Activated CD8-positive, alpha-beta memory T cell treated with anti-CD3 and anti-CD28 coated beads for 36 hours (primary cell): ENCODE measurements around the gene IQGAP1. TPM values are rescaled to one million over a fixed set of nuclear protein-coding genes. Genes with fewer than 3 reads are reported as not detected.

Experiments
- CTCF ChIA-PET: fragments of 350-600 bp; sonication (Branson Sonifier 250); formaldehyde crosslinking; loops from one replicate; lab custom pipeline; 2021; ENCODE audit warnings: antibody characterized with exemption; lab: Charles Lee
- POLR2A ChIA-PET: fragments of 350-600 bp; sonication (Branson Sonifier 250); formaldehyde crosslinking; loops from one replicate; lab custom pipeline; 2021; ENCODE audit warnings: antibody characterized with exemption; lab: Charles Lee
- total RNA-seq, 2 experiments: library from RNA; stranded (reverse); gene quantifications; one replicate each; pipeline ENCODE4 v1.2.3, GENCODE V29; 2021

IQGAP1 gene
- total RNA-seq, 2 experiments from 2014 or later: 160 to 162 TPM

GRCh38 chr15:90529371-90530249, 141.6 kb downstream of the IQGAP1 start, which contains the start of gene CRTC3:
Gene CRTC3 (plus strand): TSS chr15:90529923. CDS start chr15:90530072, 149 bp downstream.
- POLR2A ChIA-PET: interaction anchor here (0.6 to 1.3 kb wide), 5 partner anchors 10 to 187 kb away, joined by 3 to 8 read pairs (median 4); partner anchors contain the start of gene BLM

GRCh38 chr15:90530250-90531051, 142.4 kb downstream of the IQGAP1 start:
- POLR2A ChIA-PET: interaction anchor here (0.6 to 1.3 kb wide), 8 partner anchors 9 to 297 kb away, joined by 3 to 6 read pairs (median 3); no protein-coding TSS in a partner anchor
- CTCF ChIA-PET: interaction anchor here (1.0 to 1.7 kb wide), 3 partner anchors 10 to 210 kb away, joined by 3 to 4 read pairs (median 3); no protein-coding TSS in a partner anchor

More at GRCh38 chr15:90529371-90530249, 141.6 kb downstream of the IQGAP1 start, which contains the start of gene CRTC3:
- CTCF ChIA-PET: interaction anchor here (0.6 to 1.0 kb wide), 3 partner anchors 14 to 88 kb away, joined by 3 to 5 read pairs (median 3); no protein-coding TSS in a partner anchor

GRCh38 chr15:90531147-90531546, 143.1 kb downstream of the IQGAP1 start:
- ChIA-PET POLR2A (interaction anchor here (0.6 to 1.3 kb wide), 7 partner anchors 9 to 298 kb away, joined by 3 to 6 read pairs (median 3); no protein-coding TSS in a partner anchor), CTCF (interaction anchor here (1.0 to 1.7 kb wide), 3 partner anchors 9 to 211 kb away, joined by 3 to 4 read pairs (median 3); no protein-coding TSS in a partner anchor)

- POLR2A ChIA-PET: interaction anchor here (0.5 kb wide), 1 partner anchor 40 kb away, joined by 3 read pairs; no protein-coding TSS in a partner anchor
- CTCF ChIA-PET: interaction anchor here (1.2 kb wide), 1 partner anchor 215 kb away, joined by 3 read pairs; no protein-coding TSS in a partner anchor
Measured at GRCh38 chr15:90535254-90535653, 147.2 kb downstream of the IQGAP1 start.

GRCh38 chr15:90539789-90540188, 151.7 kb downstream of the IQGAP1 start:
- CTCF ChIA-PET: interaction anchor here (0.6 to 1.4 kb wide), 4 partner anchors 9 to 246 kb away, joined by 3 to 4 read pairs (median 3); no protein-coding TSS in a partner anchor
- POLR2A ChIA-PET: interaction anchor here (1.5 kb wide), 1 partner anchor 9 kb away, joined by 6 read pairs; no protein-coding TSS in a partner anchor

- POLR2A ChIA-PET: interaction anchor here (1.5 kb wide), 1 partner anchor 10 kb away, joined by 6 read pairs; no protein-coding TSS in a partner anchor
- CTCF ChIA-PET: no interaction called here
Measured at GRCh38 chr15:90540768-90541167, 152.7 kb downstream of the IQGAP1 start.

- ChIA-PET CTCF (no interaction called here), POLR2A (no interaction called here)
Measured at GRCh38 chr15:90545095-90545494, 157.1 kb downstream of the IQGAP1 start.

GRCh38 chr15:90547540-90547939, 159.5 kb downstream of the IQGAP1 start:
- ChIA-PET CTCF (no interaction called here), POLR2A (no interaction called here)

- POLR2A ChIA-PET: no interaction called here
- CTCF ChIA-PET: no interaction called here
Measured at GRCh38 chr15:90550919-90551318, 162.9 kb downstream of the IQGAP1 start.

Other genes starting within 250 kb of the IQGAP1 start
- 1 to 10 TPM; 5.8 to 7.5 TPM for gene SEMA4B, start 186.9 kb upstream of the IQGAP1 start, total RNA-seq
- 100 to 1,000 TPM; 171 TPM for gene CIB1, start 154.3 kb upstream of the IQGAP1 start, total RNA-seq
- 10 to 100 TPM; 11.1 to 11.4 TPM for gene GDPGP1, start 154.0 kb upstream of the IQGAP1 start, total RNA-seq
- gene TTLL13, start 138.7 kb upstream of the IQGAP1 start, total RNA-seq: under 1 TPM; 0.44 to 0.55 TPM
- gene NGRN, start 122.6 kb upstream of the IQGAP1 start, total RNA-seq: 10 to 100 TPM; 32.1 to 32.9 TPM
- gene ZNF774, start 36.0 kb upstream of the IQGAP1 start, total RNA-seq: 1 to 10 TPM; 1.0 to 1.1 TPM
- 10 to 100 TPM; 24.0 to 25.7 TPM for gene CRTC3, start 141.7 kb downstream of the IQGAP1 start, total RNA-seq